Upper lobe of right lung (tissue), 1 donor: ENCODE measurements around the gene MYO1F. TPM values are rescaled to one million over a fixed set of nuclear protein-coding genes. Genes with fewer than 3 reads are reported as not detected.
A peak's percentile ranks its signal among the peaks of the same experiment; 100 is the strongest.

Source experiments
- ATAC-seq: fragments of 200-7000 bp; cut with Tn5 transposase; one replicate; pipeline ENCODE4 v1.9.1; 2020; ENCODE audit warnings: mild to moderate bottlenecking, moderate library complexity
- DNase-seq: peaks from one replicate; pipeline ENCODE4 v3.0.0-alpha.2; 2020
- H3K27ac ChIP-seq: fragments of 200-600 bp; one replicate; pipeline ENCODE4 v1.8.0; 2022
- H3K27me3 ChIP-seq: fragments of 200-600 bp; one replicate; pipeline ENCODE4 v1.8.0; 2022; ENCODE audit warnings: mild to moderate bottlenecking
- H3K36me3 ChIP-seq: fragments of 200-600 bp; one replicate; pipeline ENCODE4 v1.8.0; 2022
- H3K4me1 ChIP-seq: fragments of 200-600 bp; one replicate; pipeline ENCODE4 v1.8.0; 2022
- H3K4me3 ChIP-seq: fragments of 200-600 bp; one replicate; pipeline ENCODE4 v1.8.0; 2022; ENCODE audit warnings: mild to moderate bottlenecking
- H3K9me3 ChIP-seq: fragments of 200-600 bp; one replicate; pipeline ENCODE4 v1.8.0; 2022
- CTCF ChIP-seq: fragments of 200-600 bp; IDR thresholded peaks from one replicate; pipeline ENCODE4 v1.8.0; 2022; ENCODE audit warnings: antibody characterized with exemption
- intact Hi-C: fragments of 100-400 bp; cut with DNase I; formaldehyde crosslinking; loops from one replicate; pipeline ENCODE4 v1.11.0; 2022
- total RNA-seq: library from RNA; stranded (reverse); fragmentation: NEBNext Ultra II Directional; extraction: Animal tissue kit (Norgen Biotek cat#: 25700); gene quantifications from one replicate; pipeline ENCODE4 v1.2.1, GENCODE V29; 2021
- donor health status: DM: no; HTN: yes; CAD: no; lungs with severe emphysema.

MYO1F gene
- total RNA-seq, 1 donor from 2014 or later: 106 TPM

- H3K4me1 ChIP-seq: peaks cover 7% of the 10 kb centered on the region
These were observed 31.7 kb upstream of the MYO1F start for GRCh38 chr19:8608941-8609278.

GRCh38 chr19:8607386-8607785 lies 30.1 kb upstream of the MYO1F start:
- H3K36me3 ChIP-seq: no peaks in the 10 kb centered on the region
- H3K4me3 ChIP-seq: no peak overlapping the region
- no peaks in the 10 kb centered on the region for H3K27me3 ChIP-seq
- no peak overlapping the region for H3K27ac ChIP-seq
- ATAC-seq: no peak
- no peak for DNase-seq
- intact Hi-C loops: no loop called here
- no peak for TF ChIP-seq CTCF
- peaks cover 7% of the 10 kb centered on the region for H3K4me1 ChIP-seq
- peaks cover 4% of the 10 kb centered on the region for H3K9me3 ChIP-seq

More at GRCh38 chr19:8608941-8609278, 31.7 kb upstream of the MYO1F start:
- peak overlapping the region; percentile 84 for H3K27ac ChIP-seq
- DNase-seq: no peak
- intact Hi-C loops: no loop called here
- H3K9me3 ChIP-seq: peaks cover 4% of the 10 kb centered on the region
- no peaks in the 10 kb centered on the region for H3K27me3 ChIP-seq
- H3K36me3 ChIP-seq: no peaks in the 10 kb centered on the region
- H3K4me3 ChIP-seq: peak overlapping the region; percentile 66
- no peak for TF ChIP-seq CTCF
- no peak for ATAC-seq

GRCh38 chr19:8605514-8605913 lies 28.3 kb upstream of the MYO1F start:
- Histone ChIP-seq H3K27me3 (no peaks in the 10 kb centered on the region), H3K36me3 (peaks cover 13% of the 10 kb centered on the region), H3K27ac (no peak overlapping the region), H3K9me3 (peaks cover 4% of the 10 kb centered on the region), H3K4me3 (no peak overlapping the region), H3K4me1 (peaks cover 7% of the 10 kb centered on the region)
- no peak for TF ChIP-seq CTCF
- DNase-seq: no peak
- no peak for ATAC-seq
- intact Hi-C loops: no loop called here

GRCh38 chr19:8601796-8602195 lies 24.6 kb upstream of the MYO1F start:
- no peaks in the 10 kb centered on the region for H3K4me1 ChIP-seq
- H3K9me3 ChIP-seq: peaks cover 4% of the 10 kb centered on the region
- peaks cover 19% of the 10 kb centered on the region for H3K36me3 ChIP-seq
- intact Hi-C loops: no loop called here
- ATAC-seq (no peak), DNase-seq (no peak)
- H3K27me3 ChIP-seq: no peaks in the 10 kb centered on the region
- no peak for TF ChIP-seq CTCF
- no peak overlapping the region for H3K4me3 ChIP-seq
- no peak overlapping the region for H3K27ac ChIP-seq

- H3K36me3 ChIP-seq: peaks cover 29% of the 10 kb centered on the region
- DNase-seq (no peak), ATAC-seq (no peak)
- H3K4me3 ChIP-seq: no peak overlapping the region
- intact Hi-C loops: no loop called here
- H3K27me3 ChIP-seq: no peaks in the 10 kb centered on the region
- no peaks in the 10 kb centered on the region for H3K4me1 ChIP-seq
- no peak for TF ChIP-seq CTCF
- peaks cover 4% of the 10 kb centered on the region for H3K9me3 ChIP-seq
- H3K27ac ChIP-seq: no peak overlapping the region
These were observed 23.6 kb upstream of the MYO1F start for GRCh38 chr19:8600816-8601215.

GRCh38 chr19:8600064-8600463 lies 22.8 kb upstream of the MYO1F start:
- H3K9me3 ChIP-seq: peaks cover 4% of the 10 kb centered on the region
- intact Hi-C loops: no loop called here
- peaks cover 29% of the 10 kb centered on the region for H3K36me3 ChIP-seq
- ATAC-seq (no peak), DNase-seq (no peak)
- no peaks in the 10 kb centered on the region for H3K27me3 ChIP-seq
- no peaks in the 10 kb centered on the region for H3K4me1 ChIP-seq
- no peak overlapping the region for H3K27ac ChIP-seq
- TF ChIP-seq CTCF: no peak
- H3K4me3 ChIP-seq: no peak overlapping the region
